GM23338 (cell line): Measurements from ENCODE around the gene OAS2.

Experiments used
- CREB1 ChIP-seq: fragments of 250-450 bp; sonication (Bioruptor Pico); IDR thresholded peaks from 2 replicates; pipeline ENCODE4 v1.5.0; 2020; ENCODE audit warnings: low read depth, mild to moderate bottlenecking, moderate library complexity
- CTCF ChIP-seq, 2 experiments: fragments of 200-600 bp in 1 of 2; sonication (generic) in 1 of 2; conservative IDR thresholded peaks; 2 replicates each; pipeline versions ENCODE4 v1.5.1 to v1.6.1; 2016 to 2017; ENCODE audit warnings: antibody characterized with exemption in 2 of 2, low read depth in 2 of 2, mild to moderate bottlenecking in 2 of 2, moderate library complexity in 1 of 2
- ETS1 ChIP-seq: IDR thresholded peaks from 2 replicates; pipeline ENCODE4 v1.6.1; 2016; ENCODE audit warnings: antibody characterized with exemption
- EZH2 ChIP-seq: fragments of 200-600 bp; sonication (generic); IDR thresholded peaks from one replicate; pipeline ENCODE4 v1.8.0; 2017; ENCODE audit warnings: antibody characterized with exemption, mild to moderate bottlenecking, low read depth; ENCODE audit not compliant: unreplicated experiment
- EZH2phosphoT487 ChIP-seq: fragments of 200-600 bp; sonication (generic); IDR thresholded peaks from one replicate; pipeline ENCODE4 v1.8.1; 2018; ENCODE audit warnings: antibody characterized with exemption; ENCODE audit not compliant: unreplicated experiment
- JUNB ChIP-seq: IDR thresholded peaks from one replicate; pipeline ENCODE4 v1.6.1; 2016; ENCODE audit warnings: antibody characterized with exemption; ENCODE audit not compliant: unreplicated experiment
- NANOG ChIP-seq: IDR thresholded peaks from 2 replicates; pipeline ENCODE4 v1.6.1; 2016; ENCODE audit warnings: antibody characterized with exemption, borderline replicate concordance
- POLR2AphosphoS5 ChIP-seq: IDR thresholded peaks from 2 replicates; pipeline ENCODE4 v1.6.1; 2016; ENCODE audit warnings: antibody characterized with exemption, low read depth
- STAT1 ChIP-seq: IDR thresholded peaks from one replicate; pipeline ENCODE4 v1.6.1; 2016; ENCODE audit warnings: antibody characterized with exemption; ENCODE audit not compliant: unreplicated experiment
- ZNF331 ChIP-seq: fragments of 250-450 bp; sonication (Bioruptor Pico); IDR thresholded peaks from 2 replicates; pipeline ENCODE4 v1.5.0; 2020; ENCODE audit warnings: low read depth, mild to moderate bottlenecking, moderate library complexity
- ZNF462 ChIP-seq: fragments of 250-450 bp; sonication (Bioruptor Pico); IDR thresholded peaks from 2 replicates; pipeline ENCODE4 v1.5.0; 2020; ENCODE audit warnings: mild to moderate bottlenecking, moderate library complexity
- TF ChIP-seq, protein P1 (sequence below): IDR thresholded peaks from one replicate; pipeline ENCODE4 v1.6.1; 2018; ENCODE audit warnings: antibody characterized with exemption; ENCODE audit not compliant: unreplicated experiment

GRCh38 chr12:112950701-112951100 lies 27.6 kb upstream of the OAS2 start:
- TF ChIP-seq EZH2phosphoT487 = no peak
- no peak for TF ChIP-seq CTCF (conservative IDR thresholded peaks at IDR 0.05; ENCODE audit: low read depth in 2 of 2)
- no peak for TF ChIP-seq POLR2AphosphoS5
- TF ChIP-seq, protein P1, sequence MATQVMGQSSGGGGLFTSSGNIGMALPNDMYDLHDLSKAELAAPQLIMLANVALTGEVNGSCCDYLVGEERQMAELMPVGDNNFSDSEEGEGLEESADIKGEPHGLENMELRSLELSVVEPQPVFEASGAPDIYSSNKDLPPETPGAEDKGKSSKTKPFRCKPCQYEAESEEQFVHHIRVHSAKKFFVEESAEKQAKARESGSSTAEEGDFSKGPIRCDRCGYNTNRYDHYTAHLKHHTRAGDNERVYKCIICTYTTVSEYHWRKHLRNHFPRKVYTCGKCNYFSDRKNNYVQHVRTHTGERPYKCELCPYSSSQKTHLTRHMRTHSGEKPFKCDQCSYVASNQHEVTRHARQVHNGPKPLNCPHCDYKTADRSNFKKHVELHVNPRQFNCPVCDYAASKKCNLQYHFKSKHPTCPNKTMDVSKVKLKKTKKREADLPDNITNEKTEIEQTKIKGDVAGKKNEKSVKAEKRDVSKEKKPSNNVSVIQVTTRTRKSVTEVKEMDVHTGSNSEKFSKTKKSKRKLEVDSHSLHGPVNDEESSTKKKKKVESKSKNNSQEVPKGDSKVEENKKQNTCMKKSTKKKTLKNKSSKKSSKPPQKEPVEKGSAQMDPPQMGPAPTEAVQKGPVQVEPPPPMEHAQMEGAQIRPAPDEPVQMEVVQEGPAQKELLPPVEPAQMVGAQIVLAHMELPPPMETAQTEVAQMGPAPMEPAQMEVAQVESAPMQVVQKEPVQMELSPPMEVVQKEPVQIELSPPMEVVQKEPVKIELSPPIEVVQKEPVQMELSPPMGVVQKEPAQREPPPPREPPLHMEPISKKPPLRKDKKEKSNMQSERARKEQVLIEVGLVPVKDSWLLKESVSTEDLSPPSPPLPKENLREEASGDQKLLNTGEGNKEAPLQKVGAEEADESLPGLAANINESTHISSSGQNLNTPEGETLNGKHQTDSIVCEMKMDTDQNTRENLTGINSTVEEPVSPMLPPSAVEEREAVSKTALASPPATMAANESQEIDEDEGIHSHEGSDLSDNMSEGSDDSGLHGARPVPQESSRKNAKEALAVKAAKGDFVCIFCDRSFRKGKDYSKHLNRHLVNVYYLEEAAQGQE = no peak
- no peak for TF ChIP-seq JUNB
- TF ChIP-seq EZH2 = no peak
- no peak for TF ChIP-seq NANOG
- TF ChIP-seq ZNF462 = no peak
- no peak for TF ChIP-seq ZNF331 (CRISPR knock-in tag)
- no peak for TF ChIP-seq STAT1
- TF ChIP-seq CREB1 = no peak
- TF ChIP-seq ETS1 = no peak
